Vagina (tissue), 2 donors: ENCODE data around the gene SNX13.

Experiments used
- CTCF ChIP-seq, 3 experiments: fragments of 450-650 bp in 2 of 3; fragments of 200-600 bp in 1 of 3; sonication (generic) in 1 of 3; IDR thresholded peaks; one replicate each; pipeline ENCODE4 v1.5.1; 2017 to 2019; ENCODE audit warnings: antibody characterized with exemption in 3 of 3, mild to moderate bottlenecking in 2 of 3, moderate library complexity in 2 of 3
- POLR2A ChIP-seq, 2 donors: fragments of 450-650 bp; IDR thresholded peaks; one replicate each; pipeline ENCODE4 v1.6.1; 2017; ENCODE audit warnings: antibody characterized with exemption in 2 of 2, mild to moderate bottlenecking in 2 of 2, moderate library complexity in 2 of 2
- POLR2AphosphoS5 ChIP-seq, 2 donors: sonication (generic); formaldehyde crosslinking; IDR thresholded peaks; one replicate each; pipeline ENCODE4 v1.9.0; 2017; ENCODE audit warnings: antibody characterized with exemption in 2 of 2, mild to moderate bottlenecking in 2 of 2, low read depth in 1 of 2; ENCODE audit not compliant: insufficient read depth in 1 of 2

GRCh38 chr7:17957871-17958270 is 17.6 kb upstream of the SNX13 start:
- TF ChIP-seq CTCF (IDR thresholded peaks at IDR 0.05) = no peak
- TF ChIP-seq POLR2A (IDR thresholded peaks at IDR 0.05) = no peak
- no peak for TF ChIP-seq POLR2AphosphoS5 (IDR thresholded peaks at IDR 0.05; ENCODE audit: insufficient read depth in 1 of 2, low read depth in 1 of 2)
